HEK293 (cell line): ENCODE data around the gene GGNBP2.

Experiments used
- CTCF ChIA-PET: fragments of 350-600 bp; formaldehyde crosslinking; extraction: SDS; loops from one replicate; lab custom pipeline; 2021; ENCODE audit warnings: antibody characterized with exemption; lab: Yijun Ruan, JAX
- POLR2A ChIA-PET: fragments of 300-600 bp; formaldehyde crosslinking; extraction: SDS; loops from one replicate; lab custom pipeline; 2020; ENCODE audit warnings: antibody characterized with exemption, inconsistent platforms; lab: Yijun Ruan, JAX
- H3K27ac ChIP-seq: fragments of 200-500 bp; sonication (Bioruptor generic); 2 replicates; pipeline ENCODE4 v1.5.1; 2014; ENCODE audit warnings: low read depth, low read length, control low read depth, inconsistent platforms; ENCODE audit errors: extremely low read depth
- H3K36me3 ChIP-seq, 2 experiments: fragments of 200-500 bp in 1 of 2; sonication (Bioruptor generic) in 1 of 2; 1 replicate in 1 of 2; 2 replicates in 1 of 2; pipeline ENCODE4 v1.5.1; 2014 to 2017; ENCODE audit warnings: inconsistent platforms in 2 of 2, low read length in 2 of 2; ENCODE audit not compliant: control insufficient read depth in 2 of 2, insufficient read depth in 1 of 2
- H3K4me1 ChIP-seq: fragments of 200-500 bp; sonication (Bioruptor generic); 2 replicates; pipeline ENCODE4 v1.5.1; 2014; ENCODE audit warnings: mild to moderate bottlenecking, low read length, inconsistent platforms; ENCODE audit not compliant: control insufficient read depth, insufficient read depth
- H3K4me3 ChIP-seq: 2 replicates; pipeline ENCODE4 v1.5.1; 2011; ENCODE audit warnings: low read depth, mild to moderate bottlenecking, control low read depth, low read length, moderate library complexity
- H3K9me3 ChIP-seq: fragments of 200-500 bp; sonication (Bioruptor generic); 2 replicates; pipeline ENCODE4 v1.5.1; 2014; ENCODE audit warnings: low read depth, low read length, inconsistent platforms; ENCODE audit not compliant: control insufficient read depth, insufficient read depth
- GLIS1 ChIP-seq: fragments of 450-650 bp; formaldehyde crosslinking; IDR thresholded peaks from 2 replicates; pipeline ENCODE4 v1.5.1; 2016; ENCODE audit warnings: missing biosample characterization, missing genetic modification characterization
- OVOL3 ChIP-seq: fragments of 450-650 bp; formaldehyde crosslinking; IDR thresholded peaks from 2 replicates; pipeline ENCODE4 v1.5.1; 2016; ENCODE audit warnings: missing biosample characterization, missing genetic modification characterization
- REPIN1 ChIP-seq: fragments of 450-650 bp; formaldehyde crosslinking; IDR thresholded peaks from 2 replicates; pipeline ENCODE4 v1.5.1; 2017; ENCODE audit warnings: missing biosample characterization, missing genetic modification characterization, low read depth
- TCF7L2 ChIP-seq: IDR thresholded peaks from 2 replicates; pipeline ENCODE4 v1.6.1; 2011; ENCODE audit warnings: low read depth, mild to moderate bottlenecking, inconsistent platforms, low read length, moderate library complexity, borderline replicate concordance
- TSHZ1 ChIP-seq: fragments of 450-650 bp; formaldehyde crosslinking; IDR thresholded peaks from 2 replicates; pipeline ENCODE4 v1.5.1; 2016; ENCODE audit warnings: missing biosample characterization, missing genetic modification characterization, borderline replicate concordance
- ZBTB49 ChIP-seq: fragments of 450-650 bp; formaldehyde crosslinking; IDR thresholded peaks from 2 replicates; pipeline ENCODE4 v1.5.1; 2016; ENCODE audit warnings: missing biosample characterization, missing genetic modification characterization, low read depth
- ZNF112 ChIP-seq: fragments of 450-650 bp; formaldehyde crosslinking; IDR thresholded peaks from 2 replicates; pipeline ENCODE4 v1.5.0; 2017; ENCODE audit warnings: missing biosample characterization, missing genetic modification characterization
- ZNF114 ChIP-seq: fragments of 450-650 bp; formaldehyde crosslinking; IDR thresholded peaks from 2 replicates; pipeline ENCODE4 v1.5.0; 2017; ENCODE audit warnings: missing biosample characterization, missing genetic modification characterization
- ZNF169 ChIP-seq: fragments of 450-650 bp; formaldehyde crosslinking; IDR thresholded peaks from 2 replicates; pipeline ENCODE4 v1.5.1; 2016; ENCODE audit warnings: missing biosample characterization, missing genetic modification characterization
- ZNF248 ChIP-seq: fragments of 450-650 bp; formaldehyde crosslinking; IDR thresholded peaks from 2 replicates; pipeline ENCODE4 v1.5.1; 2017; ENCODE audit warnings: missing biosample characterization, missing genetic modification characterization
- ZNF266 ChIP-seq: fragments of 450-650 bp; formaldehyde crosslinking; IDR thresholded peaks from 2 replicates; pipeline ENCODE4 v1.5.1; 2016; ENCODE audit warnings: missing biosample characterization, missing genetic modification characterization, low read depth
- ZNF362 ChIP-seq: fragments of 450-650 bp; formaldehyde crosslinking; IDR thresholded peaks from 2 replicates; pipeline ENCODE4 v1.5.1; 2016; ENCODE audit warnings: missing biosample characterization, missing genetic modification characterization
- ZNF366 ChIP-seq: fragments of 450-650 bp; formaldehyde crosslinking; conservative IDR thresholded peaks from 2 replicates; pipeline ENCODE4 v1.5.1; 2016; ENCODE audit warnings: missing biosample characterization, missing genetic modification characterization
- ZNF394 ChIP-seq: fragments of 450-650 bp; formaldehyde crosslinking; IDR thresholded peaks from 2 replicates; pipeline ENCODE4 v1.5.1; 2016; ENCODE audit warnings: missing biosample characterization, missing genetic modification characterization, mild to moderate bottlenecking, moderate library complexity, borderline replicate concordance
- ZNF433 ChIP-seq: fragments of 450-650 bp; formaldehyde crosslinking; IDR thresholded peaks from 2 replicates; pipeline ENCODE4 v1.5.1; 2016; ENCODE audit warnings: missing biosample characterization, missing genetic modification characterization, low read depth
- ZNF548 ChIP-seq: fragments of 450-650 bp; formaldehyde crosslinking; IDR thresholded peaks from 2 replicates; pipeline ENCODE4 v1.5.1; 2016; ENCODE audit warnings: missing biosample characterization, missing genetic modification characterization
- ZNF610 ChIP-seq: fragments of 450-650 bp; formaldehyde crosslinking; IDR thresholded peaks from 2 replicates; pipeline ENCODE4 v1.5.1; 2016; ENCODE audit warnings: missing biosample characterization, missing genetic modification characterization, borderline replicate concordance
- ZNF624 ChIP-seq: fragments of 450-650 bp; formaldehyde crosslinking; IDR thresholded peaks from 2 replicates; pipeline ENCODE4 v1.5.1; 2017; ENCODE audit warnings: missing biosample characterization, missing genetic modification characterization
- ZNF639 ChIP-seq: fragments of 450-650 bp; formaldehyde crosslinking; IDR thresholded peaks from 2 replicates; pipeline ENCODE4 v1.5.1; 2016; ENCODE audit warnings: missing biosample characterization, missing genetic modification characterization
- ZNF830 ChIP-seq: fragments of 450-650 bp; IDR thresholded peaks from 2 replicates; pipeline ENCODE4 v1.5.0; 2018; ENCODE audit warnings: missing biosample characterization, missing genetic modification characterization, low read depth, mild to moderate bottlenecking, moderate library complexity
- ZSCAN18 ChIP-seq: fragments of 450-650 bp; formaldehyde crosslinking; IDR thresholded peaks from 2 replicates; pipeline ENCODE4 v1.5.1; 2016; ENCODE audit warnings: missing biosample characterization, missing genetic modification characterization
- ZSCAN4 ChIP-seq: fragments of 450-650 bp; formaldehyde crosslinking; IDR thresholded peaks from 2 replicates; pipeline ENCODE4 v1.5.1; 2017; ENCODE audit warnings: missing biosample characterization, missing genetic modification characterization
- TF ChIP-seq, protein P1 (sequence below): fragments of 450-650 bp; formaldehyde crosslinking; IDR thresholded peaks from 2 replicates; pipeline ENCODE4 v1.5.1; 2016; ENCODE audit warnings: missing biosample characterization, missing genetic modification characterization, borderline replicate concordance

GGNBP2 gene

GRCh38 chr17:36553459-36553858 lies 8.7 kb downstream of the GGNBP2 start:
- Histone ChIP-seq H3K36me3 (peaks cover 43 to 58% of the 10 kb centered on the region in 2 experiments), H3K9me3 (no peaks in the 10 kb centered on the region), H3K4me3 (no peak overlapping the region), H3K4me1 (no peaks in the 10 kb centered on the region), H3K27ac (no peak overlapping the region; the same call in 1 of the 2 replicates)
- ChIA-PET CTCF (no interaction called here), POLR2A (interaction anchor here (0.6 kb wide), 1 partner anchor 8 kb away, joined by 3 read pairs; no protein-coding TSS in a partner anchor)
- no peak for TF ChIP-seq ZNF830 (tag by site-specific recombination)
- TF ChIP-seq ZNF639: no peak
- no peak for TF ChIP-seq ZNF548 (tag by site-specific recombination)
- TF ChIP-seq, protein P1, sequence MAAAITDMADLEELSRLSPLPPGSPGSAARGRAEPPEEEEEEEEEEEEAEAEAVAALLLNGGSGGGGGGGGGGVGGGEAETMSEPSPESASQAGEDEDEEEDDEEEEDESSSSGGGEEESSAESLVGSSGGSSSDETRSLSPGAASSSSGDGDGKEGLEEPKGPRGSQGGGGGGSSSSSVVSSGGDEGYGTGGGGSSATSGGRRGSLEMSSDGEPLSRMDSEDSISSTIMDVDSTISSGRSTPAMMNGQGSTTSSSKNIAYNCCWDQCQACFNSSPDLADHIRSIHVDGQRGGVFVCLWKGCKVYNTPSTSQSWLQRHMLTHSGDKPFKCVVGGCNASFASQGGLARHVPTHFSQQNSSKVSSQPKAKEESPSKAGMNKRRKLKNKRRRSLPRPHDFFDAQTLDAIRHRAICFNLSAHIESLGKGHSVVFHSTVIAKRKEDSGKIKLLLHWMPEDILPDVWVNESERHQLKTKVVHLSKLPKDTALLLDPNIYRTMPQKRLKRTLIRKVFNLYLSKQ (tag by site-specific recombination): no peak
- no peak for TF ChIP-seq ZSCAN18 (tag by site-specific recombination)
- TF ChIP-seq REPIN1 (tag by site-specific recombination): no peak
- TF ChIP-seq ZNF433 (tag by site-specific recombination): no peak
- TF ChIP-seq ZSCAN4 (tag by site-specific recombination): no peak
- no peak for TF ChIP-seq GLIS1 (tag by site-specific recombination)
- TF ChIP-seq ZNF362 (tag by site-specific recombination): no peak
- no peak for TF ChIP-seq TCF7L2
- TF ChIP-seq ZNF394 (tag by site-specific recombination): no peak
- TF ChIP-seq ZNF112: no peak

DNA sequence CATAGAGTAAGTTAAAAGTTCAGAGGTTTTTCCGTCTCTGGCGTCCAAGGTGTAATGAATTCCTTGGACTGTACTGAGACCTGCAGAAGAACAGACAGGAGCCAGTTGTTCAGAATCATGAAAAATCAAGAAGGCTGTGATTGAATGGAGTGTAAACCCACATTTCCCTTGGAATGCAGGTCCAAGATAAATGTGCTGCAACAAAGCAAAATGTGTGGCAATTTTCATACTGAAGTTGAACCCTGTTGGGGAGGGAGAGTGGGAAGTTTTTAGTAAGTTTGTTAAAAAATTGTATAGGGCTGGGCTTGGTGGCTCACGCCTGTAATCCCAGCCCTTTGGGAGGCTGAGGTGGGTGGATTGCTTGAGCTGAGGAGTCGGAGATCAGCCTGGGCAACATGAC lies 21.4 kb downstream of the GGNBP2 start:
- Histone ChIP-seq H3K4me3 (no peak overlapping the region), H3K4me1 (no peaks in the 10 kb centered on the region), H3K9me3 (no peaks in the 10 kb centered on the region), H3K27ac (no peak overlapping the region), H3K36me3 (peaks cover 90 to 92% of the 10 kb centered on the region in 2 experiments)
- POLR2A ChIA-PET: interaction anchor here (0.5 to 1.4 kb wide), 2 partner anchors 20 to 31 kb away, joined by 3 to 4 read pairs; no protein-coding TSS in a partner anchor
- CTCF ChIA-PET: no interaction called here
- TF ChIP-seq ZNF610 (no peak), ZBTB49 (no peak), ZNF169 (tag by site-specific recombination) (no peak), TSHZ1 (tag by site-specific recombination) (no peak), ZNF248 (tag by site-specific recombination) (no peak), ZNF366 (tag by site-specific recombination) (no peak), ZNF548 (tag by site-specific recombination) (no peak), ZNF114 (tag by site-specific recombination) (no peak), OVOL3 (tag by site-specific recombination) (no peak), ZNF266 (no peak), ZNF624 (tag by site-specific recombination) (no peak)
